HCT116 (cell line): ENCODE results near the gene PRKG1. TPM values are rescaled to one million over a fixed set of nuclear protein-coding genes. Genes with fewer than 3 reads are reported as not detected.

ENCODE experiments used
- ATAC-seq: fragments of 200-7000 bp; cut with Tn5 transposase; 2 replicates; pipeline ENCODE4 v1.9.1; 2020; ENCODE audit warnings: mild to moderate bottlenecking, moderate library complexity
- BruUV-seq: library from RNA; stranded (reverse); fragments of 400-500 nt; replicated peaks from 2 replicates; lab custom pipeline; 2021; lab: Mats Ljungman, UMichigan
- CTCF ChIA-PET: fragments of 300-600 bp; sonication (Branson Sonifier 250); formaldehyde crosslinking; loops from one replicate; lab custom pipeline; 2021; ENCODE audit warnings: antibody characterized with exemption; lab: Charles Lee
- POLR2A ChIA-PET: fragments of 300-600, 350-600 bp; sonication (Branson Sonifier 250); formaldehyde crosslinking; loops from one replicate; lab custom pipeline; 2021; ENCODE audit warnings: antibody characterized with exemption; lab: Charles Lee
- RAD21 ChIA-PET, 2 experiments: fragments of 300-600 bp; sonication (Branson Sonifier 250); formaldehyde crosslinking; loops; one replicate each; lab custom pipeline; 2023; ENCODE audit warnings: low total read pairs in 2 of 2; ENCODE audit not compliant: uncharacterized antibody in 2 of 2, unreplicated experiment in 2 of 2, low non-redundant PET in 1 of 2; lab: Charles Lee
- DNase-seq: peaks from one replicate; pipeline ENCODE4 v3.0.0-alpha.2; 2010; ENCODE audit warnings: low read depth, low spot score
- H2AFZ ChIP-seq: fragments of 200-600 bp; shearing (Covaris generic), sonication (generic); 2 replicates; pipeline ENCODE4 v1.6.1; 2017; ENCODE audit warnings: low read depth, mixed run types, mixed read lengths, antibody characterized with exemption, low read length; ENCODE audit not compliant: poor library complexity, severe bottlenecking
- H3K27ac ChIP-seq: 2 replicates; pipeline ENCODE4 v1.5.1; 2012; ENCODE audit warnings: low read depth, low read length
- H3K27me3 ChIP-seq: fragments of 200-600 bp; sonication (generic); 2 replicates; pipeline ENCODE4 v1.6.1; 2016; ENCODE audit warnings: mixed run types, low read length, mixed read lengths; ENCODE audit not compliant: insufficient read depth
- H3K36me3 ChIP-seq, 2 experiments: fragments of 200-500 bp in 1 of 2; fragments of 200-600 bp in 1 of 2; sonication (Bioruptor generic) in 1 of 2; sonication (generic) in 1 of 2; 2 replicates each; pipeline versions ENCODE4 v1.5.1 to v1.6.1; 2014 to 2016; ENCODE audit warnings: low read length in 2 of 2, inconsistent platforms in 1 of 2, mixed read lengths in 1 of 2, mixed run types in 1 of 2; ENCODE audit not compliant: insufficient read depth in 2 of 2, control insufficient read depth in 1 of 2
- H3K4me1 ChIP-seq, 2 experiments: fragments of 200-600 bp in 1 of 2; sonication (generic) in 1 of 2; 2 replicates each; pipeline versions ENCODE4 v1.5.1 to v1.6.1; 2012 to 2017; ENCODE audit warnings: low read length in 2 of 2, inconsistent platforms in 1 of 2, mild to moderate bottlenecking in 1 of 2, mixed read lengths in 1 of 2, mixed run types in 1 of 2, moderate library complexity in 1 of 2; ENCODE audit not compliant: insufficient read depth in 2 of 2, control insufficient read depth in 1 of 2
- H3K4me2 ChIP-seq: fragments of 200-600 bp; sonication (generic); 2 replicates; pipeline ENCODE4 v1.6.1; 2017; ENCODE audit warnings: mixed run types, low read length, mixed read lengths
- H3K4me3 ChIP-seq, 2 experiments: fragments of 200-600 bp in 1 of 2; sonication (generic) in 1 of 2; replicated peaks in 1 of 2; 2 replicates each; pipeline ENCODE4 v1.5.1; 2011 to 2016; ENCODE audit warnings: low read length in 2 of 2, control low read depth in 1 of 2, low read depth in 1 of 2, mild to moderate bottlenecking in 1 of 2, mixed read lengths in 1 of 2, mixed run types in 1 of 2
- H3K79me2 ChIP-seq: fragments of 200-600 bp; sonication (generic); 2 replicates; pipeline ENCODE4 v1.6.1; 2017; ENCODE audit warnings: mild to moderate bottlenecking, mixed run types, low read length, moderate library complexity, mixed read lengths; ENCODE audit not compliant: insufficient read depth
- H3K9ac ChIP-seq: fragments of 200-600 bp; sonication (generic); 2 replicates; pipeline ENCODE4 v1.6.1; 2016; ENCODE audit warnings: low read length, mixed read lengths
- H3K9me2 ChIP-seq: fragments of 200-600 bp; sonication (generic), shearing (Covaris generic); 2 replicates; pipeline ENCODE4 v1.6.1; 2017; ENCODE audit warnings: mixed run types, mild to moderate bottlenecking, moderate library complexity; ENCODE audit not compliant: insufficient read depth
- H3K9me3 ChIP-seq, 2 experiments: fragments of 200-500 bp in 1 of 2; fragments of 200-600 bp in 1 of 2; sonication (Bioruptor generic) in 1 of 2; sonication (generic) in 1 of 2; 2 replicates each; pipeline ENCODE4 v1.6.1; 2014 to 2017; ENCODE audit warnings: low read length in 2 of 2, mixed read lengths in 2 of 2, inconsistent platforms in 1 of 2, low read depth in 1 of 2, mild to moderate bottlenecking in 1 of 2, mixed run types in 1 of 2, moderate library complexity in 1 of 2; ENCODE audit not compliant: control insufficient read depth in 1 of 2, insufficient read depth in 1 of 2
- H4K20me1 ChIP-seq: fragments of 200-600 bp; sonication (generic), shearing (Covaris generic); 2 replicates; pipeline ENCODE4 v1.6.1; 2017; ENCODE audit warnings: mixed run types, mild to moderate bottlenecking, moderate library complexity; ENCODE audit not compliant: insufficient read depth
- CEBPB ChIP-seq: IDR thresholded peaks from 2 replicates; pipeline ENCODE4 v1.6.1; 2012; ENCODE audit warnings: low read depth
- EZH2 ChIP-seq: fragments of 200-600 bp; sonication (generic); IDR thresholded peaks from 2 replicates; pipeline ENCODE4 v1.6.1; 2017; ENCODE audit warnings: antibody characterized with exemption, mixed run types
- FOSL1 ChIP-seq: IDR thresholded peaks from 2 replicates; pipeline ENCODE4 v1.6.1; 2012; ENCODE audit warnings: low read depth
- POLR2A ChIP-seq: IDR thresholded peaks from 2 replicates; pipeline ENCODE4 v1.7.0; 2011; ENCODE audit warnings: borderline replicate concordance; ENCODE audit not compliant: insufficient read depth, insufficient read length; ENCODE audit errors: extremely low read depth
- POLR2AphosphoS5 ChIP-seq: IDR thresholded peaks from 2 replicates; pipeline ENCODE4 v1.6.1; 2011; ENCODE audit warnings: mild to moderate bottlenecking, low read depth, low read length, moderate library complexity
- RAD21 ChIP-seq: IDR thresholded peaks from 2 replicates; pipeline ENCODE4 v1.6.1; 2012; ENCODE audit warnings: low read depth, mild to moderate bottlenecking
- SIN3A ChIP-seq: IDR thresholded peaks from 2 replicates; pipeline ENCODE4 v1.6.1; 2012; ENCODE audit warnings: low read depth
- SP1 ChIP-seq: IDR thresholded peaks from 2 replicates; pipeline ENCODE4 v1.6.1; 2012; ENCODE audit warnings: low read depth
- TCF7L2 ChIP-seq: IDR thresholded peaks from 2 replicates; pipeline ENCODE4 v1.7.0; 2011; ENCODE audit warnings: borderline replicate concordance, inconsistent platforms; ENCODE audit not compliant: insufficient read depth, insufficient read length; ENCODE audit errors: extremely low read depth
- ZNF274 ChIP-seq: fragments of 200-500 bp; sonication (Bioruptor generic); IDR thresholded peaks from 2 replicates; pipeline ENCODE4 v1.6.1; 2014; ENCODE audit warnings: mild to moderate bottlenecking, low read depth, low read length, inconsistent platforms
- intact Hi-C: fragments of 100-400 bp; cut with micrococcal nuclease; formaldehyde crosslinking; loops from 2 replicates; pipeline ENCODE4 v1.10.0; 2022
- total RNA-seq: library from RNA; stranded (reverse); gene quantifications from one replicate; pipeline ENCODE4 v1.2.1, GENCODE V29; 2021; ENCODE audit not compliant: unreplicated experiment
- TF ChIP-seq, protein P1 (sequence below): IDR thresholded peaks from 2 replicates; pipeline ENCODE4 v1.6.1; 2012
- TF ChIP-seq, protein P2 (sequence below): IDR thresholded peaks from 2 replicates; pipeline ENCODE4 v1.6.1; 2012; ENCODE audit warnings: low read depth
- TF ChIP-seq, protein P3 (sequence below), 3 experiments: fragments of 200-600 bp in 1 of 3; sonication (generic) in 1 of 3; IDR thresholded peaks in 2 of 3; conservative IDR thresholded peaks in 1 of 3; 2 replicates each; pipeline ENCODE4 v1.5.1; 2012 to 2017; ENCODE audit warnings: low read depth in 2 of 3, low read length in 2 of 3, antibody characterized with exemption in 1 of 3, borderline replicate concordance in 1 of 3, control low read depth in 1 of 3, mild to moderate bottlenecking in 1 of 3, mixed read lengths in 1 of 3, mixed run types in 1 of 3, moderate library complexity in 1 of 3; ENCODE audit not compliant: insufficient read depth in 1 of 3
- TF ChIP-seq, protein P4 (sequence below): IDR thresholded peaks from 2 replicates; pipeline ENCODE4 v1.6.1; 2011; ENCODE audit warnings: mild to moderate bottlenecking, low read length, moderate library complexity; ENCODE audit not compliant: insufficient replicate concordance; ENCODE audit errors: extremely low read depth

PRKG1 gene
- total RNA-seq, 1 experiment from 2014 or later, result 1.4 TPM

DNA sequence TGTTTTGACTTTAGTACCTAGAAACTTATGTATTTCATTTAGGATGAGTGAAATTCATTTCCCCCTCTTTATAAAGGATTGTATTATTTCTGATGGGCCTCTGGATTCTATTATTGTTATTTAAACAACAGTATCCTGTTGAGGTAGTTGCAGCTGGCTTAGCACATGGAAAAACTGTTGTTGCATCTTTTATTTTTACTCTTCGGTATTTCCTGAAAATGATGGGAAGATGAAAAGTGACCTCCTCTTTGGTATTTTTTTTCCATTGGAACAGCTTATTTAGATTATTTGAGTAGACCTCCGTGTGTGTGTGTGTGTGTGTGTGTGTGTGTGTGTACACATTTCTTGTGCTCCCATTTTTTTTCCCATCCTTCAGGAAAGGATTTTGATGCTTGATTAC, 129.8 kb downstream of the PRKG1 start (continued):
- TF ChIP-seq, protein P1, sequence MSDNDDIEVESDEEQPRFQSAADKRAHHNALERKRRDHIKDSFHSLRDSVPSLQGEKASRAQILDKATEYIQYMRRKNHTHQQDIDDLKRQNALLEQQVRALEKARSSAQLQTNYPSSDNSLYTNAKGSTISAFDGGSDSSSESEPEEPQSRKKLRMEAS, result no peak

DNA sequence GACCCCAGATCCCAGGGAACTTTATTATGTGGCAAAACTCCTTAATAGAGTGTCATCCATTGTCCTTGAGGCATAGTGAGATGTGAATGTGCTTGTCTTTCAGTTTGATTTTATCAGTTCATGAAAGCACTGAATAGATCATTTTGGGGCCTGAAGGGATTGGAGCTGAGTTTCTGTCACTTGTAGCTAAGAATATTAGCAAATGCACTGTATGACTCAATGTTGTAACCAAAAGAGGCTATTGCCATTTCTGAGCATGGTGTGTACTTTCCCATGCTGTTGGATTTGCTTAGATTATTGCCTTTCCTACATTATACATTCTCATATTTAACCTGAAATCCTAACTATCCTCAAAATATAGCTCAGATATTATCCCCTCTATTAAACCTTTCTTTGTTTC, 130.4 kb downstream of the PRKG1 start:
- no peak for TF ChIP-seq CEBPB
- no peak for TF ChIP-seq SIN3A
- no peak for TF ChIP-seq ZNF274
- TF ChIP-seq TCF7L2, result no peak
- TF ChIP-seq POLR2A, result no peak
- TF ChIP-seq, protein P2, sequence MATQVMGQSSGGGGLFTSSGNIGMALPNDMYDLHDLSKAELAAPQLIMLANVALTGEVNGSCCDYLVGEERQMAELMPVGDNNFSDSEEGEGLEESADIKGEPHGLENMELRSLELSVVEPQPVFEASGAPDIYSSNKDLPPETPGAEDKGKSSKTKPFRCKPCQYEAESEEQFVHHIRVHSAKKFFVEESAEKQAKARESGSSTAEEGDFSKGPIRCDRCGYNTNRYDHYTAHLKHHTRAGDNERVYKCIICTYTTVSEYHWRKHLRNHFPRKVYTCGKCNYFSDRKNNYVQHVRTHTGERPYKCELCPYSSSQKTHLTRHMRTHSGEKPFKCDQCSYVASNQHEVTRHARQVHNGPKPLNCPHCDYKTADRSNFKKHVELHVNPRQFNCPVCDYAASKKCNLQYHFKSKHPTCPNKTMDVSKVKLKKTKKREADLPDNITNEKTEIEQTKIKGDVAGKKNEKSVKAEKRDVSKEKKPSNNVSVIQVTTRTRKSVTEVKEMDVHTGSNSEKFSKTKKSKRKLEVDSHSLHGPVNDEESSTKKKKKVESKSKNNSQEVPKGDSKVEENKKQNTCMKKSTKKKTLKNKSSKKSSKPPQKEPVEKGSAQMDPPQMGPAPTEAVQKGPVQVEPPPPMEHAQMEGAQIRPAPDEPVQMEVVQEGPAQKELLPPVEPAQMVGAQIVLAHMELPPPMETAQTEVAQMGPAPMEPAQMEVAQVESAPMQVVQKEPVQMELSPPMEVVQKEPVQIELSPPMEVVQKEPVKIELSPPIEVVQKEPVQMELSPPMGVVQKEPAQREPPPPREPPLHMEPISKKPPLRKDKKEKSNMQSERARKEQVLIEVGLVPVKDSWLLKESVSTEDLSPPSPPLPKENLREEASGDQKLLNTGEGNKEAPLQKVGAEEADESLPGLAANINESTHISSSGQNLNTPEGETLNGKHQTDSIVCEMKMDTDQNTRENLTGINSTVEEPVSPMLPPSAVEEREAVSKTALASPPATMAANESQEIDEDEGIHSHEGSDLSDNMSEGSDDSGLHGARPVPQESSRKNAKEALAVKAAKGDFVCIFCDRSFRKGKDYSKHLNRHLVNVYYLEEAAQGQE, result no peak
- no peak for TF ChIP-seq EZH2
- no peak for TF ChIP-seq FOSL1
- no peak for TF ChIP-seq SP1
- TF ChIP-seq POLR2AphosphoS5, result no peak
- TF ChIP-seq, protein P3, sequence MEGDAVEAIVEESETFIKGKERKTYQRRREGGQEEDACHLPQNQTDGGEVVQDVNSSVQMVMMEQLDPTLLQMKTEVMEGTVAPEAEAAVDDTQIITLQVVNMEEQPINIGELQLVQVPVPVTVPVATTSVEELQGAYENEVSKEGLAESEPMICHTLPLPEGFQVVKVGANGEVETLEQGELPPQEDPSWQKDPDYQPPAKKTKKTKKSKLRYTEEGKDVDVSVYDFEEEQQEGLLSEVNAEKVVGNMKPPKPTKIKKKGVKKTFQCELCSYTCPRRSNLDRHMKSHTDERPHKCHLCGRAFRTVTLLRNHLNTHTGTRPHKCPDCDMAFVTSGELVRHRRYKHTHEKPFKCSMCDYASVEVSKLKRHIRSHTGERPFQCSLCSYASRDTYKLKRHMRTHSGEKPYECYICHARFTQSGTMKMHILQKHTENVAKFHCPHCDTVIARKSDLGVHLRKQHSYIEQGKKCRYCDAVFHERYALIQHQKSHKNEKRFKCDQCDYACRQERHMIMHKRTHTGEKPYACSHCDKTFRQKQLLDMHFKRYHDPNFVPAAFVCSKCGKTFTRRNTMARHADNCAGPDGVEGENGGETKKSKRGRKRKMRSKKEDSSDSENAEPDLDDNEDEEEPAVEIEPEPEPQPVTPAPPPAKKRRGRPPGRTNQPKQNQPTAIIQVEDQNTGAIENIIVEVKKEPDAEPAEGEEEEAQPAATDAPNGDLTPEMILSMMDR (IDR thresholded peaks at IDR 0.05 in 2 of 3, conservative IDR thresholded peaks at IDR 0.05 in 1 of 3; ENCODE audit: borderline replicate concordance in 1 of 3, insufficient read depth in 1 of 3, low read depth in 2 of 3, low read length in 2 of 3), result no peak
- TF ChIP-seq, protein P4, sequence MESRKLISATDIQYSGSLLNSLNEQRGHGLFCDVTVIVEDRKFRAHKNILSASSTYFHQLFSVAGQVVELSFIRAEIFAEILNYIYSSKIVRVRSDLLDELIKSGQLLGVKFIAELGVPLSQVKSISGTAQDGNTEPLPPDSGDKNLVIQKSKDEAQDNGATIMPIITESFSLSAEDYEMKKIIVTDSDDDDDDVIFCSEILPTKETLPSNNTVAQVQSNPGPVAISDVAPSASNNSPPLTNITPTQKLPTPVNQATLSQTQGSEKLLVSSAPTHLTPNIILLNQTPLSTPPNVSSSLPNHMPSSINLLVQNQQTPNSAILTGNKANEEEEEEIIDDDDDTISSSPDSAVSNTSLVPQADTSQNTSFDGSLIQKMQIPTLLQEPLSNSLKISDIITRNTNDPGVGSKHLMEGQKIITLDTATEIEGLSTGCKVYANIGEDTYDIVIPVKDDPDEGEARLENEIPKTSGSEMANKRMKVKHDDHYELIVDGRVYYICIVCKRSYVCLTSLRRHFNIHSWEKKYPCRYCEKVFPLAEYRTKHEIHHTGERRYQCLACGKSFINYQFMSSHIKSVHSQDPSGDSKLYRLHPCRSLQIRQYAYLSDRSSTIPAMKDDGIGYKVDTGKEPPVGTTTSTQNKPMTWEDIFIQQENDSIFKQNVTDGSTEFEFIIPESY, result no peak
- TF ChIP-seq RAD21, result no peak
- TF ChIP-seq, all 23 proteins: peak for 0
- Histone ChIP-seq H3K9ac (no peak overlapping the region), H2AFZ (no peak overlapping the region), H3K36me3 (no peaks in the 10 kb centered on the region), H3K4me3 (no peak overlapping the region), H3K9me3 (no peaks in the 10 kb centered on the region), H3K4me1 (no peaks in the 10 kb centered on the region), H3K27me3 (peaks cover 34% of the 10 kb centered on the region; the same call in 1 of the 2 replicates), H3K9me2 (no peaks in the 10 kb centered on the region), H3K4me2 (no peak overlapping the region), H3K27ac (no peak overlapping the region), H4K20me1 (no peaks in the 10 kb centered on the region), H3K79me2 (no peaks in the 10 kb centered on the region)
- intact Hi-C loops, result no loop called here
- CTCF ChIA-PET, result no interaction called here
- POLR2A ChIA-PET, result interaction anchor here (0.6 kb wide), 1 partner anchor 48 kb away, joined by 4 read pairs; no protein-coding TSS in a partner anchor
- BruUV-seq, result no TSS peak
- RAD21 ChIA-PET, result no interaction called here
- no peak for DNase-seq
- ATAC-seq, result no peak
